CD4-positive, alpha-beta T cell treated with Interleukin-17A for 4 hours (primary cell): ENCODE results near the gene ANO3.

Experiments used
- DNase-seq: peaks from one replicate; pipeline ENCODE4 v3.0.0-alpha.2; 2020; ENCODE audit warnings: mixed read lengths

The ANO3 gene

GRCh38 chr11:26649884-26650283 lies 318.0 kb downstream of the ANO3 start:
- DNase-seq, result no peak

- DNase-seq, result no peak
These were observed 320.0 kb downstream of the ANO3 start for GRCh38 chr11:26651916-26652315.

- no peak for DNase-seq
These were observed 323.4 kb downstream of the ANO3 start for GRCh38 chr11:26655287-26655686.

- DNase-seq, result no peak
These were observed 331.0 kb downstream of the ANO3 start for GRCh38 chr11:26662916-26663315.

- no peak for DNase-seq
These were observed 333.1 kb downstream of the ANO3 start for GRCh38 chr11:26665036-26665435.

GRCh38 chr11:26665946-26666345 lies 334.0 kb downstream of the ANO3 start:
- DNase-seq, result no peak

GRCh38 chr11:26675233-26675928 lies 343.5 kb downstream of the ANO3 start:
- no peak for DNase-seq

- no peak for DNase-seq
These were observed 344.7 kb downstream of the ANO3 start for GRCh38 chr11:26676641-26677040.

- DNase-seq, result no peak
These were observed 345.6 kb downstream of the ANO3 start for GRCh38 chr11:26677566-26677965.

GRCh38 chr11:26687351-26687750 lies 355.4 kb downstream of the ANO3 start:
- DNase-seq, result no peak

GRCh38 chr11:26688701-26689100 lies 356.8 kb downstream of the ANO3 start:
- DNase-seq, result no peak

- no peak for DNase-seq
These were observed 364.4 kb downstream of the ANO3 start for GRCh38 chr11:26696330-26696729.

GRCh38 chr11:26698224-26698623 lies 366.3 kb downstream of the ANO3 start:
- no peak for DNase-seq

- DNase-seq, result no peak
These were observed 368.8 kb downstream of the ANO3 start for GRCh38 chr11:26700574-26701235.

GRCh38 chr11:26702406-26702805 lies 370.5 kb downstream of the ANO3 start:
- DNase-seq, result no peak

- DNase-seq, result no peak
These were observed 371.7 kb downstream of the ANO3 start for GRCh38 chr11:26703411-26704191.

- DNase-seq, result no peak
These were observed 372.3 kb downstream of the ANO3 start for GRCh38 chr11:26704249-26704648.

- DNase-seq, result no peak
These were observed 374.3 kb downstream of the ANO3 start for GRCh38 chr11:26706181-26706580.

GRCh38 chr11:26708736-26709456 lies 377.0 kb downstream of the ANO3 start:
- DNase-seq, result no peak

GRCh38 chr11:26710489-26710888 lies 378.6 kb downstream of the ANO3 start:
- no peak for DNase-seq

GRCh38 chr11:26712497-26712896 lies 380.6 kb downstream of the ANO3 start:
- DNase-seq, result no peak
